HG02840 (cell line): ENCODE data around the gene FAM25A.
"Not testable (repeated sequence)": the region's sequence is repeated elsewhere in the genome, so short reads cannot be mapped to it uniquely, and the experiment has no call there.

ENCODE experiments used
- ATAC-seq: cut with Tn5 transposase; IDR thresholded peaks from one replicate; pipeline ENCODE4 v1.9.1; 2021; ENCODE audit warnings: mild to moderate bottlenecking, moderate library complexity, moderate number of reproducible peaks; ENCODE audit not compliant: unreplicated experiment, low FRiP score

FAM25A gene

DNA sequence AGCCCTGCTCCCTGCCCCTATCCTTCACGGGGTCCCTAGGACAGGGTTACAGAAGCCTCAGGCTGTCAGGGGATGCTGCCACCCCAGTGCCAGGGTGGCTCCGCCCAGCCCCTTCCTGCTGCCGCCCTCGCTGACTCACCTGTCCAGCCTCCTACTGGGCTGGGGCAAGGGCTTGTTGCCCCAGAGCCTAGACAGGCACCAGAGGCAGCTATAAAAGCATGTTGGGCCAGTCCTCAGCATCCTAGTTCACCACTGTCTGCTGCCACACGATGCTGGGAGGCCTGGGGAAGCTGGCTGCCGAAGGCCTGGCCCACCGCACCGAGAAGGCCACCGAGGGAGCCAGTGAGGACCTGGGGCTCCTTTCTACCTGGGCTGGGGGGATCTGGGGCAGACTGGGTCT, at the start of gene FAM25A:
TSS of gene FAM25A (plus strand) at position 239 of the 400 bp plus-strand sequence. CDS start at position 270, 31 bp downstream.
- ATAC-seq, result not testable (repeated sequence)

GRCh38 chr10:86970982-86971231, 49.2 kb upstream of the FAM25A start:
- ATAC-seq, result peak; percentile 7

- ATAC-seq, result peak; percentile 75
These were observed 48.7 kb upstream of the FAM25A start for GRCh38 chr10:86971232-86971991.

- no peak for ATAC-seq
These were observed 47.3 kb upstream of the FAM25A start for GRCh38 chr10:86972613-86973380.

DNA sequence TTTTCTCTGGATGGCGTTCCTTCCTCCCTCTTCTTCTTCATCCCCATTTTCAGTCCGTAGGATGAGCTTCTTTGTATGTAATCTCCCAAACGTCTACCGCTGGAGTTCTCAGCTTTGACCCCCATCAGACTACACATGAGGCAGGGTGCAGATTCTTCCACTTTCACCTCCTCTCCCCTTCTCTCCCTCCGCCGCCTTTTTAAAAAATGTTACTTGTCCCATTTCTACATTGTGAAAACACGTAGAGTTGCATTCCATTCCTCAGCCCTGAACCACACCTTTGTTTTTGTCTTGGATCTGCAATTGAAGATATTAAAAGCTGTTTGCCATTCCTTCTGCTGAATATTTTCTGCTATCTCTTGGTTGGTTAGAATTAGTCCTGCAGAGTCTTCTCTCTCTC, 45.6 kb upstream of the FAM25A start:
- no peak for ATAC-seq

DNA sequence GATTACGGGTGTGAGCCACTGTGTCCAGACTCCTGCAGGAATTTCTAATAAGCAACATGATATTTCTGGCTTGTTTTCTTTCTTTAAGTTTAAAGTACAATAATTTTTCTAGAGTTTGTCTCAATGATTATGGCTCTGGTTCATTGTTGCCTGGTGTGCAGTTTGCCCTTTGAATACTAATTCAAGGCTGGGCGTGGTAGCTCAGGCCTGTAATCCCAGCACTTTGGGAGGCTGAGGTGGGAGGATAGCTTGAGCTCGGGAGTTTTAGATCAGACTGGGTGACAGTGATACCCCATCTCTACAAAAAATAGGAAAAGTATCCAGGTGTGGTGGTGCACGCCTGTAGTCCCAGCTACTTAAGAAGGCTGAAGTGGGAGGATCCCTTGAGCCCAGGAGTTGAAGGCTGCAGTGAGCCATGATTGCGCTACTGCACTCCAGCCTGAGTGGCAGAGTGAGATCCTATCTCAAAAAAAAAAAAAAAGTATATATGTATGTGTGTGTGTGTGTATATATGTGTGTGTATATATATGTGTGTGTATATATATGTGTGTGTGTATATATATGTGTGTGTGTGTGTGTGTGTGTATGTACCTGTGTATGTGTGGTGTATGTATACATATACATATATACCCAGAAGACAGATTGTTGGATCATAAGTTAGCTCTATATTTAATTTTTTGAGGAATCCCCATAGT, 43.6 kb upstream of the FAM25A start:
- no peak for ATAC-seq

GRCh38 chr10:86978457-86978856, 41.6 kb upstream of the FAM25A start:
- not testable (repeated sequence) for ATAC-seq

DNA sequence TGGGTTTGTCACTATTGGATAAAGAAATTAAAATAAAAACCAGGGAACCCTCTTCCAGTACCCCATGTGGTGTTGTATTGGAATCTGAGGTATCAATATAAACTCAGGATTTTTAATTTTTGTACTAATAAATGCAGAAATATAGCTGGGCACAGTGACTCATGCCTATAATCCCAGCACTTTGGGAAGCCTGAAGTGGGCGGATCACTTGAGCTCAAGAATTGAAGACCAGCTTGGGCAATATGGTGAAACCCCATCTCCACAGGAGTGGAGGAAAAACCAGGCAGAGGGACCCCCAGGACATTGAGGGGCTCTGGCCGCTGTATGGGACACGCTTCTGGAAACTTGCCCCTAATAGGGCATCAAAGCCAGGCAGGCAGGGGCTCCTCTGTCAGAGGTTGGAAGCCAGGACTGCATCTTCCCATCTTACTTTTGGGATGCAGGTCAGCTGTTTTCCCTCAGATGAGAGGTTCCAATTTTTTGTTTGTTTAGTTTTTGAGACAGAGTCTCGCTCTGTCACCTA, 40.7 kb upstream of the FAM25A start:
- no peak for ATAC-seq

- ATAC-seq, result no peak
These were observed 40.1 kb upstream of the FAM25A start for GRCh38 chr10:86979977-86980448.

GRCh38 chr10:86981020-86981419, 39.1 kb upstream of the FAM25A start:
- ATAC-seq, result not testable (repeated sequence)

DNA sequence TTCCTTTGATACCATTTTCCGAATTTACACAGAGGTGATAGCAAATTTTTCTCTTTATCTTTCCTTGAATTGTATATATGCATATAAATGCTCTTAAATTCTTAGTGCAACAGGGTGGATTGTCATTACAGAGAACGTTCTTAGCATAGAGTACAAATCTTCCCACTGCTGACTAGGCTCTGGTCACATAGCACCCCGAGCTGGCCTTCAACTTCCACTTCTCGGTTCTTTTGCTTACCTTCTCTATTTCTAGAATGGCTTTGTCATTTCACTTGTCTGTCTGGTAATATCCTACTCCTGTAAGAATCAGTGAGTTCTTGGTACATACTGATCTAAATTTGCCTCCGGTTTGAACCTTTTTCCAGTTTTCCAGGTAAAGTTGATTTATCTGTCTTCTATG, 38.4 kb upstream of the FAM25A start:
- no peak for ATAC-seq

DNA sequence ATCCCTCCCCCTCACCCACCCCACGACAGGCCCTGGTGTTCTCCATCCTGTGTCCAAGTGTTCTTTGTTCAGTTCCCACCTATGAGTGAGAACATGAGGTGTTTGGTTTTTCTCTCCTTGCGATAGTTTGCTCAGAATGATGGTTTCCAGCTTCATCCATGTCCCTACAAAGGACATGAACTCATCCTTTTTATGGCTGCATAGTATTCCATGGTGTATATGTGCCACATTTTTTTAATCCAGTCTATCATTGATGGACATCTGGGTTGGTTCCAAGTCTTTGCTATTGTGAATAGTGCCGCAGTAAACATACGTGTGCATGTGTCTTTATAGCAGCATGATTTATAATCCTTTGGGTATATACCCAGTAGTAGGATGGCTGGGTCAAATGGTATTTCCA, 35.6 kb upstream of the FAM25A start:
- ATAC-seq, result not testable (repeated sequence)

- no peak for ATAC-seq
These were observed 31.6 kb upstream of the FAM25A start for GRCh38 chr10:86988520-86988919.

GRCh38 chr10:86991362-86991761, 28.7 kb upstream of the FAM25A start:
- ATAC-seq, result not testable (repeated sequence)

GRCh38 chr10:86992456-86992855, 27.6 kb upstream of the FAM25A start:
- ATAC-seq, result no peak

DNA sequence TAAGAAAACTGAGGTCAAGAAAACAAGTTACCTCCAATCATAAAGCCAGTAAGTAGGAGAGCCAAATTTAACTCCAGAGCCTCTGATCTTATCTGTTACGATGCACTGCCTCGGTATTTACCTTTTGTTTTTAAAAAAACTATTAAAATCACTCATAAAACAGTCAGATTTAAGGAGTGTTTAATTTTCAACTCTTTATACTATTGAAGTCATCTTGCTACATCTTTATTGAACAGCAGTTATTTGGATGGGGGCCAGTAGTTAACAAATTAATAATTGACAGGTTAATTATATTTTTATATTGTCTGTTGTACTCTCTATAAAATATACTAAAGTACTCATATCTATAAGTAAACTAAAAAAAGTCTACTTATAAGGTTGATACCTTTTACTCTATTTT, 27.2 kb upstream of the FAM25A start:
- no peak for ATAC-seq

DNA sequence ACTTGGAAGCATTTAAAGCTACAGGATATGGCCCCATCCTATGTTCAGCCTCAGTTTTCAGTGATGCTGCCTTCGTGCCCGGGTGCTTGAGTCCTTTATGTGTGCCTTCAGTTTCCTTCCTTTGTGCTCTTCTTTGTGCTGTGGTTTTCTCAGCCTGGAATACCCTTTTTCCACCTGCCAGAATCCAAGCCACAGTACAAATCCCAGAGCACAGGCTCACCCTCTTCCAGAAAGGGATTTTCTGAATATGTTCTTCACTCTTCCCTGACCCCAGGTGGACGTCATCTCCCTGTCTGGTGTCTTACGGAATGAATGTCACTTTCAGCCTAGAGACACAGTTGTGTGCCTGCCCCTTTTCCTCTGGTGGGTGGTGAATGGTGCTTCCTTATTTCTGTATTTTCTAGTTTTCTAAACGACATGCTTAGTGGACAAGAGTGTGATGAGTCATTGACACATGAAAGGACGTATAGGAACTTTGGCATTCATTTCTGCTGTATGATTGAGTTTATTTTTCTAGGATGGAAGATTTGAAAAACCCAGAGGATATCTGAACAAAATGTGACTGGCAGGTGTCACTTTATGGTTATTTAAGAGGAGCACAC, 20.2 kb upstream of the FAM25A start:
- ATAC-seq, result not testable (repeated sequence)

DNA sequence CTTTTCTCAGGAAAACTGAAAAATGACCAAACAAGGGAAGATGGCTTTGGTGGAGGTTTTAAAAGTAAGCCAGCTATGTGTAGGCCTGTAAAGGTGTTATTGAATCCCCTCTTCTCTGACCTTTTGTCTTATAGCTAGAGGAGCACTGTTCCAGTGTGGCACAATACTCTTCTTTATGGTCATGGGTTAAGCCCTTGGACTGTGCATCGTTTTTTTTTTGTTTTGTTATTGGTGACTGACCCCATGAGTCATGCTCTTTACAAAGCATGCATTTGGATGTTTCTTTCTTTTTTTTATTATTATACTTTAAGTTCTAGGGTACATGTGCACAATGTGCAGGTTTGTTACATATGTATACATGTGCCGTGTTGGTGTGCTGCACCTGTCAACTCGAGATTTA, 19.6 kb upstream of the FAM25A start:
- ATAC-seq, result no peak

GRCh38 chr10:87007124-87007523, 13.0 kb upstream of the FAM25A start:
- ATAC-seq, result not testable (repeated sequence)

GRCh38 chr10:87007674-87008073, 12.4 kb upstream of the FAM25A start:
- not testable (repeated sequence) for ATAC-seq

GRCh38 chr10:87008303-87008702, 11.8 kb upstream of the FAM25A start:
- not testable (repeated sequence) for ATAC-seq
